MM.1S (cell line): ENCODE data around the gene BBS1.

ENCODE experiments used
- DNase-seq: peaks from one replicate; pipeline ENCODE4 v3.0.0-alpha.2; 2015
- H2AFZ ChIP-seq: fragments of 300-600 bp; sonication (generic); 2 replicates; pipeline ENCODE4 v1.6.0; 2016; ENCODE audit warnings: antibody characterized with exemption, low read length
- H3F3A ChIP-seq: fragments of 300-600 bp; sonication (generic); 2 replicates; pipeline ENCODE4 v1.6.1; 2016; ENCODE audit warnings: mild to moderate bottlenecking, antibody characterized with exemption, low read length, moderate library complexity, mixed read lengths; ENCODE audit not compliant: insufficient read depth
- H3K27ac ChIP-seq: fragments of 300-600 bp; sonication (generic); 2 replicates; pipeline ENCODE4 v1.5.1; 2016; ENCODE audit warnings: mild to moderate bottlenecking, low read length
- H3K27me3 ChIP-seq: fragments of 300-600 bp; sonication (generic); replicated peaks from 2 replicates; pipeline ENCODE4 v1.6.0; 2016; ENCODE audit warnings: low read length; ENCODE audit not compliant: insufficient read depth
- H3K36me3 ChIP-seq: fragments of 300-600 bp; sonication (generic); replicated peaks from 2 replicates; pipeline ENCODE4 v1.6.1; 2016; ENCODE audit warnings: mild to moderate bottlenecking, low read length, mixed read lengths; ENCODE audit not compliant: insufficient read depth
- H3K4me1 ChIP-seq: fragments of 300-600 bp; sonication (generic); 2 replicates; pipeline ENCODE4 v1.6.1; 2016; ENCODE audit warnings: low read length, mixed read lengths
- H3K4me2 ChIP-seq: fragments of 300-600 bp; sonication (generic); 2 replicates; pipeline ENCODE4 v1.6.0; 2016; ENCODE audit warnings: low read depth, low read length
- H3K4me3 ChIP-seq: fragments of 300-600 bp; sonication (generic); 2 replicates; pipeline ENCODE4 v1.5.1; 2016; ENCODE audit warnings: low read length, mixed read lengths
- H3K79me2 ChIP-seq: fragments of 300-600 bp; sonication (generic); 2 replicates; pipeline ENCODE4 v1.6.1; 2016; ENCODE audit warnings: mixed run types, low read length, mixed read lengths
- H3K9ac ChIP-seq: fragments of 300-600 bp; sonication (generic); 2 replicates; pipeline ENCODE4 v1.6.1; 2016; ENCODE audit warnings: low read length, mixed read lengths
- H3K9me2 ChIP-seq: fragments of 300-600 bp; sonication (generic); replicated peaks from 2 replicates; pipeline ENCODE4 v1.6.1; 2016; ENCODE audit warnings: mild to moderate bottlenecking, low read length, mixed read lengths; ENCODE audit not compliant: insufficient read depth
- H3K9me3 ChIP-seq: fragments of 300-600 bp; sonication (generic); replicated peaks from 2 replicates; pipeline ENCODE4 v1.6.1; 2016; ENCODE audit warnings: mild to moderate bottlenecking, low read length, mixed read lengths; ENCODE audit not compliant: insufficient read depth
- H4K20me1 ChIP-seq: fragments of 300-600 bp; sonication (generic); 2 replicates; pipeline ENCODE4 v1.6.1; 2016; ENCODE audit warnings: mild to moderate bottlenecking, low read length, moderate library complexity, mixed read lengths; ENCODE audit not compliant: insufficient read depth
- EZH2 ChIP-seq: fragments of 300-600 bp; sonication (generic); optimal IDR thresholded peaks from 2 replicates; pipeline ENCODE3; 2017; ENCODE audit warnings: low read depth, mild to moderate bottlenecking, antibody characterized with exemption, low read length, mixed read lengths
- EZH2phosphoT487 ChIP-seq: fragments of 300-600 bp; sonication (generic); IDR thresholded peaks from 2 replicates; pipeline ENCODE4 v1.6.1; 2018; ENCODE audit warnings: antibody characterized with exemption, low read length
- TF ChIP-seq, protein P1 (sequence below): fragments of 300-600 bp; sonication (generic); IDR thresholded peaks from 2 replicates; pipeline ENCODE4 v1.5.1; 2016; ENCODE audit warnings: antibody characterized with exemption, low read length, mixed read lengths

BBS1 gene

DNA sequence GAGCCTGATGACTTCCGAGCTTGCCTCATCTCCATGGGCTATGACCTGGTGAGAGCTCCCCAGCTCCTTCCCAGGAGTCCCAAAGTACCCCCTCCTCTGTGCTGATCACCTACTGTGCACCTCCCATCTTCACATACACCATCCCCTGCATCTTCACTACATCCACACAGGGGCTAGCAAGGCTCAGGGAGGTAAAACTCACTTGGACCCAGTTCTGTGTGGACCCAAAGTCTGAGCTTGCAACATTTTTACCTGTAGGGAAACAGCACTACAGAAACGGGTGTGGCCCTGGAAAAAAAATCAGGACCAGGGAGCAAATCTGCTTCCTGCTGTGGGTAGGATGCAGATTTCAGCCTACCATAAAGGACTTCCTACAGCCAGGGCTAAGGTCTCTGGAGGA is 51.8 kb downstream of the BBS1 start:
- Histone ChIP-seq H3F3A (no peaks in the 10 kb centered on the region), H3K4me1 (no peaks in the 10 kb centered on the region), H3K79me2 (no peaks in the 10 kb centered on the region), H3K9ac (no peak overlapping the region), H3K4me3 (no peak overlapping the region), H2AFZ (no peak overlapping the region), H3K9me3 (no peaks in the 10 kb centered on the region), H3K4me2 (no peak overlapping the region), H4K20me1 (no peaks in the 10 kb centered on the region), H3K27me3 (peaks cover 88% of the 10 kb centered on the region), H3K27ac (no peak overlapping the region), H3K36me3 (no peaks in the 10 kb centered on the region), H3K9me2 (no peaks in the 10 kb centered on the region)
- TF ChIP-seq EZH2phosphoT487 (no peak), EZH2 (no peak)
- TF ChIP-seq, protein P1, sequence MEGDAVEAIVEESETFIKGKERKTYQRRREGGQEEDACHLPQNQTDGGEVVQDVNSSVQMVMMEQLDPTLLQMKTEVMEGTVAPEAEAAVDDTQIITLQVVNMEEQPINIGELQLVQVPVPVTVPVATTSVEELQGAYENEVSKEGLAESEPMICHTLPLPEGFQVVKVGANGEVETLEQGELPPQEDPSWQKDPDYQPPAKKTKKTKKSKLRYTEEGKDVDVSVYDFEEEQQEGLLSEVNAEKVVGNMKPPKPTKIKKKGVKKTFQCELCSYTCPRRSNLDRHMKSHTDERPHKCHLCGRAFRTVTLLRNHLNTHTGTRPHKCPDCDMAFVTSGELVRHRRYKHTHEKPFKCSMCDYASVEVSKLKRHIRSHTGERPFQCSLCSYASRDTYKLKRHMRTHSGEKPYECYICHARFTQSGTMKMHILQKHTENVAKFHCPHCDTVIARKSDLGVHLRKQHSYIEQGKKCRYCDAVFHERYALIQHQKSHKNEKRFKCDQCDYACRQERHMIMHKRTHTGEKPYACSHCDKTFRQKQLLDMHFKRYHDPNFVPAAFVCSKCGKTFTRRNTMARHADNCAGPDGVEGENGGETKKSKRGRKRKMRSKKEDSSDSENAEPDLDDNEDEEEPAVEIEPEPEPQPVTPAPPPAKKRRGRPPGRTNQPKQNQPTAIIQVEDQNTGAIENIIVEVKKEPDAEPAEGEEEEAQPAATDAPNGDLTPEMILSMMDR, result no peak
- DNase-seq, result no peak

- H3K27me3 ChIP-seq, result peaks cover 88% of the 10 kb centered on the region
- DNase-seq, result no peak
- H3K79me2 ChIP-seq, result no peaks in the 10 kb centered on the region
- no peaks in the 10 kb centered on the region for H3K9me3 ChIP-seq
- H3K4me3 ChIP-seq, result no peak overlapping the region
- no peak overlapping the region for H3K9ac ChIP-seq
- H3K4me1 ChIP-seq, result no peaks in the 10 kb centered on the region
- H3K4me2 ChIP-seq, result no peak overlapping the region
- no peak overlapping the region for H2AFZ ChIP-seq
- no peaks in the 10 kb centered on the region for H3F3A ChIP-seq
- TF ChIP-seq EZH2phosphoT487, result no peak
- TF ChIP-seq EZH2, result no peak
- TF ChIP-seq, protein P1, result no peak
- H3K36me3 ChIP-seq, result no peaks in the 10 kb centered on the region
- no peaks in the 10 kb centered on the region for H4K20me1 ChIP-seq
- H3K27ac ChIP-seq, result no peak overlapping the region
- no peaks in the 10 kb centered on the region for H3K9me2 ChIP-seq
Observed at GRCh38 chr11:66562907-66563583, 52.6 kb downstream of the BBS1 start.

- no peak overlapping the region for H3K4me3 ChIP-seq
- H3K79me2 ChIP-seq, result no peaks in the 10 kb centered on the region
- TF ChIP-seq EZH2phosphoT487 (no peak), EZH2 (no peak)
- TF ChIP-seq, protein P1, result no peak
- H3K36me3 ChIP-seq, result no peaks in the 10 kb centered on the region
- H2AFZ ChIP-seq, result no peak overlapping the region
- H3F3A ChIP-seq, result no peaks in the 10 kb centered on the region
- H3K4me1 ChIP-seq, result no peaks in the 10 kb centered on the region
- no peak overlapping the region for H3K27ac ChIP-seq
- H3K27me3 ChIP-seq, result peaks cover 86% of the 10 kb centered on the region
- no peaks in the 10 kb centered on the region for H4K20me1 ChIP-seq
- no peaks in the 10 kb centered on the region for H3K9me2 ChIP-seq
- no peak overlapping the region for H3K9ac ChIP-seq
- H3K4me2 ChIP-seq, result no peak overlapping the region
- no peaks in the 10 kb centered on the region for H3K9me3 ChIP-seq
- no peak for DNase-seq
Observed at GRCh38 chr11:66563832-66564231, 53.4 kb downstream of the BBS1 start.
